Measurements from ENCODE around the gene OSGIN1. TPM values are rescaled to one million over a fixed set of nuclear protein-coding genes. Genes with fewer than 3 reads are reported as not detected.

The OSGIN1 gene
- total RNA-seq, 1 experiment from 2014 or later = 3.7 TPM

DNA sequence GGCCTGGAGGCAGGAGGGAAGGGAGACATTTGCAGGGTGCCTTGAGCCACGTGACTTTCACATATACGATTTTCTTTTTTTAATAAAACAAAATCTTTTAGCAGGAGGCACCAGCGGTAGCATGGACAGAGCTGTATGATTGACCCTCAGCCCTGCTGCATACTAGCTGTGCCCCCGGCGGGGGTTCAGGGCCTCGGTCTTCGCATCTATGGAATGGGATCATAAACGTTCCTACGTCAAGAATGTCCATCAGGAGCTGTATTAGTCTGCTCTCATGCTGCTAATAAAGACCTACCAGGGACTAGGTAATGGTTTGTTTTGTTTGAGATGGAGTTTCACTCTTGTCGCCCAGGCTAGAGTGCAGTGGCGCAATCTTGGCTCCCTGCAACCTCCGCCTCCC lies 62.4 kb downstream of the OSGIN1 start:
- Mint-ChIP-seq H3K4me1 (ENCODE audit: insufficient read depth, unreplicated experiment) (peaks cover 5% of the 10 kb centered on the region), H3K27me3 (ENCODE audit: insufficient read depth, unreplicated experiment) (no peaks in the 10 kb centered on the region), H3K36me3 (ENCODE audit: insufficient read depth, unreplicated experiment) (peaks cover 6% of the 10 kb centered on the region), H3K27ac (ENCODE audit: low read depth, unreplicated experiment) (no peak overlapping the region), H3K4me3 (ENCODE audit: unreplicated experiment) (no peak overlapping the region), H3K9me3 (ENCODE audit: unreplicated experiment) (no peaks in the 10 kb centered on the region)
- no TSS peak for BruUV-seq (replicated peaks)
- no peak for TF ChIP-seq CTCF (IDR thresholded peaks at IDR 0.05; ENCODE audit: unreplicated experiment)
- no peak for DNase-seq (ENCODE audit: unreplicated experiment)
- ChIA-PET POLR2A (interaction anchor here (0.7 kb wide), 1 partner anchor 67 kb away, joined by 3 read pairs; no protein-coding TSS in a partner anchor), CTCF (interaction anchor here (1.5 to 3.6 kb wide), 2 partner anchors 62 to 469 kb away, joined by 3 to 15 read pairs; partner anchors contain the start of gene OSGIN1)
- intact Hi-C loops (cut with micrococcal nuclease) = no loop called here

Other genes starting within 250 kb of the OSGIN1 start
- gene HSBP1, start 145.3 kb upstream of the OSGIN1 start, total RNA-seq (2022) = 101 and 138 TPM in 2 replicates
- 2.5 and 3.3 TPM in 2 replicates for gene MLYCD, start 54.1 kb upstream of the OSGIN1 start, total RNA-seq (2022)
- 2.3 and 3.6 TPM in 2 replicates for gene NECAB2, start 15.0 kb downstream of the OSGIN1 start, total RNA-seq (2022)
- not detected in 2 replicates for gene SLC38A8, start 89.6 kb downstream of the OSGIN1 start, total RNA-seq (2022)
- gene MBTPS1, start 163.7 kb downstream of the OSGIN1 start, total RNA-seq (2022) = 63.6 and 75.1 TPM in 2 replicates
- 13.3 and 20.9 TPM in 2 replicates for gene HSDL1, start 191.9 kb downstream of the OSGIN1 start, total RNA-seq (2022)
- not detected in 2 replicates for gene DNAAF1, start 192.1 kb downstream of the OSGIN1 start, total RNA-seq (2022)
- gene TAF1C, start 233.8 kb downstream of the OSGIN1 start, total RNA-seq (2022) = 29.3 and 35.1 TPM in 2 replicates
- gene ADAD2, start 237.9 kb downstream of the OSGIN1 start, total RNA-seq (2022) = not detected in 2 replicates